Kidney (tissue), 14 donors: ENCODE results near the gene HTT-AS. TPM values are rescaled to one million over a fixed set of nuclear protein-coding genes. Genes with fewer than 3 reads are reported as not detected.

Experiments used
- DNase-seq, 5 donors: peaks; one replicate each; pipeline ENCODE4 v3.0.0-alpha.2; 2013 to 2020
- FAIRE-seq: peaks from 2 replicates; lab custom pipeline; 2012; peaks lifted over from hg19 to GRCh38; lab: Jason Lieb, UNC
- H3K27ac ChIP-seq, 2 donors: one replicate each; pipeline ENCODE4 v1.7.0; 2013; ENCODE audit warnings: low read depth in 2 of 2, low read length in 2 of 2, inconsistent platforms in 1 of 2
- H3K27me3 ChIP-seq: one replicate; pipeline ENCODE4 v1.7.1; 2013; ENCODE audit warnings: low read length, inconsistent platforms; ENCODE audit not compliant: control insufficient read depth, insufficient read depth
- H3K36me3 ChIP-seq, 3 donors: one replicate each; pipeline versions ENCODE4 v1.7.0 to v1.7.1; 2013; ENCODE audit warnings: low read length in 3 of 3, control low read depth in 1 of 3, inconsistent platforms in 1 of 3; ENCODE audit not compliant: insufficient read depth in 3 of 3, control insufficient read depth in 2 of 3
- H3K4me1 ChIP-seq, 3 donors: one replicate each; pipeline versions ENCODE4 v1.7.0 to v1.7.1; 2013; ENCODE audit warnings: low read length in 3 of 3, inconsistent platforms in 1 of 3, low read depth in 1 of 3; ENCODE audit not compliant: control insufficient read depth in 2 of 3, insufficient read depth in 2 of 3
- H3K4me3 ChIP-seq, 3 donors: one replicate each; pipeline versions ENCODE4 v1.7.0 to v1.8.1; 2013; ENCODE audit warnings: low read length in 3 of 3, control low read depth in 1 of 3, inconsistent platforms in 1 of 3
- H3K9ac ChIP-seq, 3 donors: one replicate each; pipeline versions ENCODE4 v1.7.0 to v1.7.1; 2013; ENCODE audit warnings: low read length in 3 of 3, control low read depth in 1 of 3, inconsistent platforms in 1 of 3
- H3K9me3 ChIP-seq, 3 donors: one replicate each; pipeline versions ENCODE4 v1.7.0 to v1.7.1; 2013; ENCODE audit warnings: low read length in 3 of 3, control low read depth in 1 of 3, inconsistent platforms in 1 of 3; ENCODE audit not compliant: control insufficient read depth in 2 of 3, insufficient read depth in 1 of 3
- CTCF ChIP-seq: IDR thresholded peaks from 3 replicates; pipeline ENCODE4 v1.5.1; 2012; ENCODE audit warnings: mild to moderate bottlenecking, moderate library complexity, borderline replicate concordance; ENCODE audit not compliant: insufficient read depth; ENCODE audit errors: extremely low read depth
- intact Hi-C: fragments of 100-400 bp; cut with DNase I; formaldehyde crosslinking; loops from one replicate; pipeline ENCODE4 v1.11.1; 2022
- polyA plus RNA-seq: library from polyadenylated mRNA; stranded (reverse); fragments of 350-450 nt; fragmentation: Illumina TruSeq; extraction: RNeasy Lipid Tissue Mini Kit (QIAGEN cat#74804); gene quantifications from one replicate; pipeline ENCODE4 v1.2.3, GENCODE V29; 2014; ENCODE audit warnings: low read depth, low replicate concordance; ENCODE audit not compliant: insufficient read depth
- total RNA-seq: library from RNA; stranded (reverse); fragmentation: NEBNext Ultra II Directional; extraction: Animal tissue kit (Norgen Biotek cat#: 25700); gene quantifications from one replicate; pipeline ENCODE4 v1.2.1, GENCODE V29; 2021
- donor health status: control.
- donor health status: control.
- donor health status: control.
- donor health status: control.
- donor health status: control.
- donor health status: DM: yes; HTN: yes; CAD: no.
- donor health status: Normal renal cell carcinoma (clear cell type).

HTT-AS gene
- total and polyA plus RNA-seq, 2 donors from 2014 or later: not detected

GRCh38 chr4:3121596-3121995 lies 47.3 kb upstream of the HTT-AS start:
- Histone ChIP-seq H3K36me3 (peaks cover 7 to 18% (median 11%) of the 10 kb centered on the region in 3 donors), H3K4me1 (peaks cover 0 to 5% (median 2%) of the 10 kb centered on the region in 3 donors), H3K9me3 (no peaks in the 10 kb centered on the region), H3K4me3 (no peak overlapping the region), H3K27me3 (no peaks in the 10 kb centered on the region), H3K9ac (no peak overlapping the region), H3K27ac (peak overlapping the region in 1 of 2 donors; percentile 39)
- FAIRE-seq (no peak), DNase-seq (no peak)
- intact Hi-C loops: no loop called here
- no peak for TF ChIP-seq CTCF

- H3K27ac ChIP-seq: no peak overlapping the region
- DNase-seq (no peak), FAIRE-seq (no peak)
- H3K9ac ChIP-seq: no peak overlapping the region
- TF ChIP-seq CTCF: no peak
- peaks cover 0 to 5% (median 2%) of the 10 kb centered on the region in 3 donors for H3K4me1 ChIP-seq
- no peaks in the 10 kb centered on the region for H3K27me3 ChIP-seq
- H3K36me3 ChIP-seq: peaks cover 12 to 22% (median 16%) of the 10 kb centered on the region in 3 donors
- no peaks in the 10 kb centered on the region for H3K9me3 ChIP-seq
- H3K4me3 ChIP-seq: no peak overlapping the region
- intact Hi-C loops: no loop called here
These were observed 46.8 kb upstream of the HTT-AS start for GRCh38 chr4:3121110-3121509.

GRCh38 chr4:3119464-3119863 lies 45.1 kb upstream of the HTT-AS start:
- Histone ChIP-seq H3K4me1 (peaks cover 0 to 5% (median 2%) of the 10 kb centered on the region in 3 donors), H3K4me3 (no peak overlapping the region), H3K36me3 (peaks cover 11 to 30% (median 28%) of the 10 kb centered on the region in 3 donors), H3K9ac (no peak overlapping the region), H3K27me3 (no peaks in the 10 kb centered on the region), H3K27ac (no peak overlapping the region), H3K9me3 (no peaks in the 10 kb centered on the region)
- intact Hi-C loops: no loop called here
- FAIRE-seq (no peak), DNase-seq (no peak)
- no peak for TF ChIP-seq CTCF

- Histone ChIP-seq H3K4me1 (peaks cover 0 to 5% (median 1%) of the 10 kb centered on the region in 3 donors), H3K9ac (no peak overlapping the region), H3K27me3 (no peaks in the 10 kb centered on the region), H3K36me3 (peaks cover 11 to 30% (median 28%) of the 10 kb centered on the region in 3 donors), H3K27ac (no peak overlapping the region), H3K4me3 (no peak overlapping the region), H3K9me3 (no peaks in the 10 kb centered on the region)
- DNase-seq: no peak
- no peak for TF ChIP-seq CTCF
- intact Hi-C loops: no loop called here
- no peak for FAIRE-seq
These were observed 44.0 kb upstream of the HTT-AS start for GRCh38 chr4:3118312-3118711.
